Parathyroid adenoma (tissue), 2 donors: ENCODE data around the gene PI4KA.

Experiments used
- H2AFZ ChIP-seq: fragments of 300-600 bp; sonication (generic); one replicate; pipeline ENCODE4 v1.7.0; 2017; ENCODE audit warnings: antibody characterized with exemption, mild to moderate bottlenecking
- H3K27ac ChIP-seq: fragments of 300-600 bp; sonication (generic); one replicate; pipeline ENCODE4 v1.7.0; 2017
- H3K27me3 ChIP-seq: fragments of 300-600 bp; sonication (generic); one replicate; pipeline ENCODE4 v1.7.0; 2017; ENCODE audit warnings: low read length; ENCODE audit not compliant: control insufficient read depth, insufficient read depth
- H3K36me3 ChIP-seq: fragments of 300-600 bp; sonication (generic); one replicate; pipeline ENCODE4 v1.7.0; 2017; ENCODE audit warnings: low read length; ENCODE audit not compliant: control insufficient read depth, insufficient read depth
- H3K4me1 ChIP-seq: fragments of 300-600 bp; sonication (generic); one replicate; pipeline ENCODE4 v1.7.0; 2017; ENCODE audit warnings: control low read depth
- H3K4me2 ChIP-seq: fragments of 300-600 bp; sonication (generic); one replicate; pipeline ENCODE4 v1.7.0; 2017; ENCODE audit warnings: low read length
- H3K4me3 ChIP-seq: fragments of 300-600 bp; sonication (generic); one replicate; pipeline ENCODE4 v1.7.0; 2017; ENCODE audit warnings: low read depth, low read length
- H3K79me2 ChIP-seq: fragments of 300-600 bp; sonication (generic); one replicate; pipeline ENCODE4 v1.7.0; 2017; ENCODE audit warnings: control low read depth
- H3K9ac ChIP-seq: fragments of 300-600 bp; sonication (generic); one replicate; pipeline ENCODE4 v1.7.0; 2017; ENCODE audit warnings: mild to moderate bottlenecking
- H3K9me3 ChIP-seq: fragments of 300-600 bp; sonication (generic); one replicate; pipeline ENCODE4 v1.7.0; 2017; ENCODE audit warnings: low read length; ENCODE audit not compliant: control insufficient read depth
- CTCF ChIP-seq: fragments of 300-600 bp; sonication (generic); IDR thresholded peaks from one replicate; pipeline ENCODE4 v1.7.0; 2017; ENCODE audit warnings: antibody characterized with exemption, mild to moderate bottlenecking
- donor health status: primary hyperparathyroidism.

PI4KA gene

GRCh38 chr22:20852076-20852475 lies 6.5 kb downstream of the PI4KA start:
- H3K4me3 ChIP-seq, result no peak overlapping the region
- H2AFZ ChIP-seq, result no peak overlapping the region
- H3K9me3 ChIP-seq, result no peaks in the 10 kb centered on the region
- H3K79me2 ChIP-seq, result peaks cover 38% of the 10 kb centered on the region
- peaks cover 7% of the 10 kb centered on the region for H3K4me1 ChIP-seq
- H3K27ac ChIP-seq, result no peak overlapping the region
- H3K36me3 ChIP-seq, result no peaks in the 10 kb centered on the region
- H3K9ac ChIP-seq, result no peak overlapping the region
- H3K4me2 ChIP-seq, result no peak overlapping the region
- no peak for TF ChIP-seq CTCF
- no peaks in the 10 kb centered on the region for H3K27me3 ChIP-seq

GRCh38 chr22:20847318-20847822 lies 11.2 kb downstream of the PI4KA start:
- TF ChIP-seq CTCF, result no peak

GRCh38 chr22:20844055-20845037 lies 14.3 kb downstream of the PI4KA start:
- TF ChIP-seq CTCF, result no peak

More at GRCh38 chr22:20847318-20847822, 11.2 kb downstream of the PI4KA start:
- Histone ChIP-seq H3K36me3 (no peaks in the 10 kb centered on the region), H3K27me3 (no peaks in the 10 kb centered on the region), H3K4me1 (no peaks in the 10 kb centered on the region), H3K4me2 (no peak overlapping the region), H3K79me2 (peaks cover 41% of the 10 kb centered on the region), H2AFZ (no peak overlapping the region), H3K9ac (no peak overlapping the region), H3K4me3 (no peak overlapping the region), H3K9me3 (no peaks in the 10 kb centered on the region), H3K27ac (no peak overlapping the region)

GRCh38 chr22:20843501-20843900 lies 15.1 kb downstream of the PI4KA start:
- no peaks in the 10 kb centered on the region for H3K36me3 ChIP-seq
- no peak overlapping the region for H3K9ac ChIP-seq
- no peak overlapping the region for H3K27ac ChIP-seq
- no peaks in the 10 kb centered on the region for H3K4me1 ChIP-seq
- no peak for TF ChIP-seq CTCF
- peaks cover 23% of the 10 kb centered on the region for H3K79me2 ChIP-seq
- no peaks in the 10 kb centered on the region for H3K9me3 ChIP-seq
- no peak overlapping the region for H3K4me2 ChIP-seq
- no peaks in the 10 kb centered on the region for H3K27me3 ChIP-seq
- no peak overlapping the region for H3K4me3 ChIP-seq
- no peak overlapping the region for H2AFZ ChIP-seq

More at GRCh38 chr22:20844055-20845037, 14.3 kb downstream of the PI4KA start:
- Histone ChIP-seq H3K27me3 (no peaks in the 10 kb centered on the region), H2AFZ (no peak overlapping the region), H3K4me2 (no peak overlapping the region), H3K79me2 (peaks cover 27% of the 10 kb centered on the region), H3K36me3 (no peaks in the 10 kb centered on the region), H3K9ac (no peak overlapping the region), H3K4me1 (no peaks in the 10 kb centered on the region), H3K27ac (no peak overlapping the region), H3K4me3 (no peak overlapping the region), H3K9me3 (no peaks in the 10 kb centered on the region)
